Glomerular visceral epithelial cell (primary cell): Measurements from ENCODE around the gene OTOGL.

Experiments
- DNase-seq: peaks from one replicate; pipeline ENCODE4 v3.0.0-alpha.2; 2016; ENCODE audit errors: extremely low spot score

Gene OTOGL

GRCh38 chr12:80186727-80187217 lies 87.4 kb downstream of the OTOGL start:
- DNase-seq = peak; percentile 78

GRCh38 chr12:80187660-80188090 lies 88.3 kb downstream of the OTOGL start:
- peak; percentile 56 for DNase-seq

- no peak for DNase-seq
Observed at GRCh38 chr12:80188576-80188975, 89.2 kb downstream of the OTOGL start.

GRCh38 chr12:80189241-80189640 lies 89.9 kb downstream of the OTOGL start:
- no peak for DNase-seq

GRCh38 chr12:80190001-80190400 lies 90.7 kb downstream of the OTOGL start:
- DNase-seq = no peak

- no peak for DNase-seq
Observed at GRCh38 chr12:80192087-80192486, 92.8 kb downstream of the OTOGL start.

GRCh38 chr12:80193865-80194264 lies 94.5 kb downstream of the OTOGL start:
- no peak for DNase-seq

- DNase-seq = peak; percentile 56
Observed at GRCh38 chr12:80195074-80195726, 95.9 kb downstream of the OTOGL start.

- DNase-seq = no peak
Observed at GRCh38 chr12:80195737-80196136, 96.4 kb downstream of the OTOGL start.

- no peak for DNase-seq
Observed at GRCh38 chr12:80196419-80196818, 97.1 kb downstream of the OTOGL start.

GRCh38 chr12:80198782-80199337 lies 99.5 kb downstream of the OTOGL start:
- DNase-seq = no peak

- no peak for DNase-seq
Observed at GRCh38 chr12:80199931-80200330, 100.6 kb downstream of the OTOGL start.

GRCh38 chr12:80200414-80200813 lies 101.1 kb downstream of the OTOGL start:
- no peak for DNase-seq

GRCh38 chr12:80201908-80202307 lies 102.6 kb downstream of the OTOGL start:
- no peak for DNase-seq

- no peak for DNase-seq
Observed at GRCh38 chr12:80205960-80206359, 106.6 kb downstream of the OTOGL start.

- DNase-seq = no peak
Observed at GRCh38 chr12:80208071-80208470, 108.7 kb downstream of the OTOGL start.

- no peak for DNase-seq
Observed at GRCh38 chr12:80211671-80212070, 112.3 kb downstream of the OTOGL start.

GRCh38 chr12:80212938-80213645 lies 113.8 kb downstream of the OTOGL start:
- no peak for DNase-seq

GRCh38 chr12:80213871-80214270 lies 114.5 kb downstream of the OTOGL start:
- DNase-seq = no peak

GRCh38 chr12:80217011-80217535 lies 117.7 kb downstream of the OTOGL start:
- DNase-seq = peak; percentile 20

- peak; percentile 20 for DNase-seq
Observed at GRCh38 chr12:80218925-80219324, 119.6 kb downstream of the OTOGL start.

- no peak for DNase-seq
Observed at GRCh38 chr12:80219345-80219744, 120.0 kb downstream of the OTOGL start.

- DNase-seq = no peak
Observed at GRCh38 chr12:80222261-80222660, 122.9 kb downstream of the OTOGL start.
